Activated CD4-positive, alpha-beta T cell treated with anti-CD3 and anti-CD28 coated beads for 1 hour (primary cell): ENCODE data around the gene PODN.

Experiments used
- DNase-seq: peaks from one replicate; pipeline ENCODE4 v3.0.0-alpha.2; 2020

The PODN gene

DNA sequence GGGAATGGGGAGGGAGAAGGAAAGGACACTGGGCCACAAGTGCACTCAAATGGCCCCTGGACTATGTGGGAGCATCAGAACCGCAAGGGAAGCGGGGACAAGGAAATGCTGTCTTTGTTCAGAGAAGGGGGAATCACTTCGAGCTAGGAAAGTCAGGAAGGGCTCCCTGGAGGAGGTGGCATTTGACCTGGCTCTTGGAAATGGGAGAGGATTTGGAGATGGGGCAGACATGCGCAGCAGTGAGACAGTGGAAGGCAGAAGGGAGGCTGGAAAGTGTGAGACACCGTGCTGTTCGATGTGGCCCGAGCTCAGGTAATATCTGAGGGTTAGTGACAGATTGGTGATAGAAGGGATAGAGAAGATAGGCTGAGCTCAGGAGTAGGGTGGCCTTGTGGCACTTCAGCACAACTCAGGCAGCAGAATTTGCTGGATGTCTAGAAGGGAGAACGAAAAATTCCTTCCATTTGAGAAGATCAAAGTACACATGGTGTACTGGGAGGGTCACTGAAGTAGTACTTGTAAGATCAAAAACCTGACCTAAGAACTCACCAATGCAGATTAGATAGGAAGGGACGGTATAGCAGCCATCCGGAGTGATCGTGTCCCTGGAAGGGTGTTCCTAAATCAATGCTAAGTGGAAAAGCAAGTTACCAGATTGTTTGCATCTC is 55.1 kb downstream of the PODN start:
- DNase-seq = no peak

DNA sequence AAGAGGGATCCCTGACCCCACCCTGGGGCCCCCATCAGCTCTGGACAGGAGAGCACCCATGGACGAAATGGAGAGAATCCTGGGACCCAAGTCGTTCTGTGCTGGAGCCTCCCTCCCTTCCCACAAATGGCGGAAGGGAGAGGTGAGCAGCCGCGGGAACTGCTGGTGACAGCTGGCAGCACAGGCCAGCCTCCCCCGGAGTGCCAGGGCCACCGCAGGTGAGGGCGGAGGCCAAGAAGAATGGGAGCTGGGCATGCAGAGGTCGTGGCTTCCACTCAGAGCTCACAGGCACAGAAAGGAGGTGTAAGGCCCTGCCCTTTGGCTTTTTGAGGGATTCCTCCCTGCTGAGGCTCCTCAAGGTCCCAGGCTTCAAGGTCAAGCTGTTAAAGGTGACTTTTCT is 55.8 kb downstream of the PODN start:
- DNase-seq = no peak

DNA sequence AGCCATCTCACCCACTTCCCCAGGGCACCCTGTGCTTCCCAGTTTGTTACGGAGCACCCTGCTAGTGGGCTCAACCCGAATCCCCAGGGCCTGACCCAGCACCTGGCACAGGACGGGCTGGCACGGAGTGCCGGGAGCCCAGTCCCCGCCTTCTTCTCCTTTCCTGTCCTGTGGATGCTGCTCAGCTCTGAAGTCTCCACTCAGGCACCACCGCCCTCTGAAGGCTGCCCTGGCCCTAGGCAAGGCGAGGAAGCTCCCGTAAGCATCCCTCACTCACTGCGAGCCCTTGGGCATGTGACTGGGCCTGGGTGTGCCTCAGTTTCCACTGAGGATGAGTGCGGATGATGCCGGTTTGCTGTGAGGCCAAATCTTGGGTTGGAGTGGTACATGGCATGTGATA is 58.6 kb downstream of the PODN start:
- no peak for DNase-seq

DNA sequence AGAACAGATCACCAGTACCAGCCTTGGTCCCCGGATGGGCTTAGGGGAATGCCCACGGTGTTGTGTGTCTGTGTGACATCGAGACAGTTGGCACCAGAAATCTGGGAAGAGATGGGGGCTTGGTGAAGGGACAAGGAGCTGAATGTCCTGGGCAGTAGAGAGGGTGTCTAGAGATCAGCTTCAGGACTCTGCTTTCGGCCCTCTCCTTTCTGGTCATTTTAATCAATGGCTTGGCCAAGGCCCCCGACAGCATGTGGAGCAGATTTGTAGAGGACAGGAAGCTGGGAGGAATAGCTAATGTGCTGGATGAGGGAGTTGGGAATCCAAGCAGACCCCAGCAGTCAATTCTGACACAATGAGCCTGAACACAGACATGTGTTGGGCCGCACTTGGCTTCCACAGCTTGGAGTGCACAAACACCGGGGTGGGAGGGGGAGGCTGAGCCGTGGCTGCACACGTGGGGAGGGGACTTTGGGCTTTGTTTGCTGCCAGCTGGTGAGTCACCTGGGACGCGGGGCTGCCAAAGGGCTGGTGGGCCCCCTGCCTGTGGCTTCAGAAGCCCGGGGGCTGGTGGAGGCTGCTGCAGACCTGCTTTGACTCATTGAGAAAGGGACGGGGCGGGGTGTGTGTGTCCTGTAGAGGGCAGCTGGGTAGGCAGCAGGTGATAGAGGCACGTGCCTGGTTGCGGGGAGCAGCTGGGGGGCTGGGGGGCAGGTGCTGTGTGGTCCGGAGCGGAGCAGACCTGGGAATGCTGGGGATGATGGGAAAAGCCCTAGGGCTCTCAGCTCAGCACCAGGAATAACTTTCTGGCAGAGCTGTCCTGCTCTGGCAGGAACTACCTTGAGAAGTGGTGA is 59.5 kb downstream of the PODN start:
- DNase-seq = no peak

DNA sequence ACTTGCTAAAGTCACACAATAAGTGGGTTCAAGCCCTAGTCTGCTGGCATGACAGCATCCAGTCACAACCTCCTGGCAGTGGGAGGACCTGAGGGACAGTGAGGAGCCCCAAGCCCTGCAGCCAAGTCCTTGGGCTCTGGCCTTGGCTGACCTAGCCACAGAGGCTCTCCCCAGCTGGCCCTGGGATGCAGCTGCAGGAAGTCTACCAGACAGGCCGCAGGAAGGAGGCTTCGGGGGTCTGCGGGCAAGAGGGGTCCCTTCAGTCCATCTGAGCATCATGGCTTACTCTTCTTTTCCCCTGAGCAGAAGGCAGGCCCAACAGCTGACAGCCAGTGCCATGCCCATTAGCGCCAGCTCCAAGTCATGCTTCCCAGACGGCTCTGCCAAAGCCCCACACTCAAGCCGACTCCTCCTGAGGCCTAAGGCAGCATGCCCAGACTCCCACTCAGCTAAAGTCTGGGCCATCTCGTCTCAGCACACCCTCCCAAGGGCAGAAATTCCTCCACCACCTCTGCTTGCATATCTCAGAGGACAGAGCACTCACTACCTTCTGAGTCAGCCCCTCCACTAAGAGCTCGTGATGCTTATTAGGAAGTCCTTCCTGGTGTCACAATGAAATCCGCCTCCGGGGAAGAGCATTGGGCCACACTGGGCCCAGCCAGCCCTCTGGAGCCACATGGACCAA is 60.3 kb downstream of the PODN start:
- no peak for DNase-seq

DNA sequence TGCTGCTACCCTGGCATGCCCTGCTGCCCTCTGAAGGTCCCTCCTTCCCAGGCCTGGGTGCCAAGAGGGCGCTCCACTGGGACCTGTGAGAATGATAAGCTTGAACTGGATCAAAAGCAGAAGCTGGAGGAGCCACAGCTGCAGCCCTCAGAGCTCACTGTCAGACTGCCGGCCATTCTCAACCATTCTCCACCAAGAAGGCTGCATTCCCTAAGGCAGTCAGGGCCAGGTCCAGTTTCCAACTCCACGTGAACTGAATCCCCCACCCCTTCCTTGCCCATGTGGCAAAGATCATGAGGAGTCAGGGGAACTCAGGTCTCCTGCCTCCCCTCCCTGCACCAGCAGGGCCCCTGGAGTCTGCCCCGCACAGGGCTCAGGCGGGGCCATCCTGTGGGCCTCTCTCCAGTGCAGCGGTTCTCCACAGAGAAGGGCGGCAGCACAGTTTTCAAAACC is 61.0 kb downstream of the PODN start:
- DNase-seq = no peak

DNA sequence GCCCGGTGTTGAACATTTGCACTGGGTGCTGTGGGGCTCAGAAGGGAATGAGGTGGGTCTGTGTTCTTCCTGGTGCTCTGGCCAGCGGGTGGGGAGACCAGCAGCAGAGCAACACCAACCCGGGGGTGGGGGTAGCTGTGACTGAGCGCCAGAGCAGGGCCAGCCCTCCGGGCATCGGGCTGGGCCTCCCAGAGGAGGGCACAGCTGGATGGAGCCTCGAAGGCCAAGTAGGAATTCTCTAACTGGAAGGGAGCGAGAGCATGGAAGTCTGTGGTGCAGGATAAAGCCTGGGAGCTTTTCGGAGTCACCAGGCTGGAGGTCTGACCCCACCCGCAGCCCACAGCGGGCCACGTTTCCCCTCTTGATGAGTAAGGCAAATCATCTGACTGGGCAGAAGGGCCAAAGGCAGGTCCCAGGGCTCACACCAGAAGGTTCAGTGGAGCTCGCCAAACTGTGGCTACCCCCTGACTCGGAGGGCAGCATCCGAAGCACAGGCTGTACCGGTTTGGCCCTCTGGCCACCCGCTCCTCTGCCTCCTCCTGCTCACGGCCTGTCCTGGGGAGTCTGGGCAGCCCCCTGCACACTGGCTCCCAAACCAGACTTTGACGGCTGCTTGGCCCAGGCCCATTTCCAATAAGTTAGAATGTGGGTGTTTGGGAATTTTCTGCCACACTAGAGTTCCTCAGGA is 61.6 kb downstream of the PODN start:
- DNase-seq = no peak

DNA sequence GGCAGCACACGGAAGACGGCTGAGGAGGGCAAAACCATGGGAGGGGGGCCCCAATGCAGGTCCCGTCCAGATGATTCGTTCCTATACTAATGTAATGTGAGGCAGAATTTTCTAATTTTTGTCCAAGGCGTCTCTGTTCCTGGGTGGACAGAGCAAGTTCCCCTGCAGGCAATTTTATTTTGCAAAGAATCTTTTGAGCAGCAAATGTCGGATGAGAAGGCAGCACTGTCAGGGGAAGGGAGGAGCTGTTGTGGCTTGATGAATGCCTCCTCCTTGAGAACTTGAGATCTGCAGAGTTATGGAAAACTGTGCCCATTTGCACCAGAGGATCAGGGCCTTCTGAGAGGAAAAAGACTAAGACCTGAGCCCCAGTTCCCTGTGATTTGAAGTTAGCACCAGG is 63.1 kb downstream of the PODN start:
- DNase-seq = no peak

DNA sequence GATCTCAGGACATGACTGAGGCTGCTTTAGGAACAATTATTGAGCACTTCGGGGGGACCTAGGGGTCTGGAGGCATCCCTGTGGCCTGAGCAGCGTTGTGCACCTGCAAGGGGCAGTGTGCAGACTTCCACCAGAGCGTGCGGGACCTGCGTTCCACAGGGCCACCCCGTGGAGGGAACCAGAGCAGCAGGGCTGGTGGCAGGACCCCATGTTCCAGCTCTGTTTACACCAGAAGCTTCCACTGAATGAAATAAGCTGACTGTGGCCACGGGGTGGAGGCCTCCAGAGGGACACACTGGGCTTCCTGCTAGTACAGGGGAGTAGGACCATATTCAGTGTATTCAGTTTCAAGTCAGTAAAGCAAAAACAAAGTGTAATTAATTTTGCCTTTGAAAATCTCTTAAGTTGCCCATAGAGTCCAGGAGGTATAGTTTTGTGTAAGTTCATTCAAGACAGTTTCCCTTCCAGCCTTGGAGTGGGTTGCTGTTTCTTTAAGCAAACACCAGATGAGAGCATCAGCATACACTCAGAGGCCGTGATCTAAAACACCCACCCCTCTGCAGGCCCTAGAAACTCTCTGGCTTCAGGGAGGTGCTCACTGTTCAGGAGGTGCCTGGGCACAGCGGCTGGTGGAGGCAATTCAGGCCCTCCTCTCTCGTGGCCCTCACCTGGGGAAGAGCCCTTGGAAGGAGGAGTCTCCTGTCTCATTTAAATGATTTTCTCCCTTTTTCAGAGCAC is 63.8 kb downstream of the PODN start:
- DNase-seq = no peak

DNA sequence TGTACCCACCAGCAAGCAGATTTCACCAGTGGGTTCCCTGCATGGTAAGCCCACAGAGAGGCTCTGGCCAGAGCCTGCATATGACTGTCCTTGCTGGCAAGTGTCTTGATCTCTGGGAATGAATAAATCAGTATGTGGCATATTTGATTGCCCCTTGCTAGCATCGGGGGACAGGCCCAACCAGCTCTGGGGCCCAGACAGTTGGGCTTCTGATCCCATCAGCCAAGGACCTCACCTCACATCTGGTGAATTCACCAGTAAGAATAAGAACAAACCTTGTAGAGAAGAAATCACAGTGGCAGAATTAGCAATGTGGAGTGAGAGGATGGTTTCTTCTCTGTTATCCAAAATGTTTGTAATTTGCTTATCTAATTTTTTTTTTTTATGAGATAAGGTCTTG is 64.5 kb downstream of the PODN start:
- no peak for DNase-seq

DNA sequence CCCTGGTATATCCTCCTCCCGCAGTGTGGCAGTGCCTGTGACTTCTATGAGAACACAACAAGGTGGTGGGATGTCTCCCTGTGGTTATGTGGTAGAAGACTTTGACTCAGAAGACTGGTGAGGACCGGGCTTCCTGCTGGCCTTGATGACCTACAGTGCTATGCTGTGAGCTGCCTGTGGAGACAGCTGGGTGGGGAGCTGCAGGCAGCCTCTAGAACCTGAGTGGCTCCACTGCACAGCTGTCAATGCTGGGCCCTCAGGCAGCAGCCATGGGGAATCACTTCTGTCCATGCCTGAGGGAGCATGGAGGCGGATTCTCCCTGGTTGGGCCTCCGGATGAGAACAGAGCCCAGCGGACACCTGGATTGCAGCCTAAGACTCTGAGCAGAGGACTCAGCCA is 65.5 kb downstream of the PODN start:
- no peak for DNase-seq

DNA sequence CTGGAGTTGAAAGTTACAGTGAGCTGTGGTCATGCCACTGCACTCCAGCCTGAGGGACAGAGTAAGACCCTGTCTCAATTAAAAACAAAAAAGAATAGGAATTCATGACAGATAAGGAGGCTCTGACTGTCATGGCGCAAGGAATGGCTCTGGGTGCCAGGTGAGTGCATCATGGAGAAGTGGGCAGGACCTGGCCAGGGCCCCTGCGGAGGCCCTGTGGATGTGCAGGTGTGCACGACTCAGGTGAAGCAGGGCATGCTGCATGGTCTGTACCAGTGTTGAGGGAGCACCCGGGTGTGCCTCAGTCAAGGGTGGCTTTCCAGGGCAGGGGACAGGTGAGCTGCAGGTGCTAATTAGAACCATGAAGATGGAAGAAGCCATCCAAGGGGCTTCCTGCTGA is 66.4 kb downstream of the PODN start:
- DNase-seq = no peak

DNA sequence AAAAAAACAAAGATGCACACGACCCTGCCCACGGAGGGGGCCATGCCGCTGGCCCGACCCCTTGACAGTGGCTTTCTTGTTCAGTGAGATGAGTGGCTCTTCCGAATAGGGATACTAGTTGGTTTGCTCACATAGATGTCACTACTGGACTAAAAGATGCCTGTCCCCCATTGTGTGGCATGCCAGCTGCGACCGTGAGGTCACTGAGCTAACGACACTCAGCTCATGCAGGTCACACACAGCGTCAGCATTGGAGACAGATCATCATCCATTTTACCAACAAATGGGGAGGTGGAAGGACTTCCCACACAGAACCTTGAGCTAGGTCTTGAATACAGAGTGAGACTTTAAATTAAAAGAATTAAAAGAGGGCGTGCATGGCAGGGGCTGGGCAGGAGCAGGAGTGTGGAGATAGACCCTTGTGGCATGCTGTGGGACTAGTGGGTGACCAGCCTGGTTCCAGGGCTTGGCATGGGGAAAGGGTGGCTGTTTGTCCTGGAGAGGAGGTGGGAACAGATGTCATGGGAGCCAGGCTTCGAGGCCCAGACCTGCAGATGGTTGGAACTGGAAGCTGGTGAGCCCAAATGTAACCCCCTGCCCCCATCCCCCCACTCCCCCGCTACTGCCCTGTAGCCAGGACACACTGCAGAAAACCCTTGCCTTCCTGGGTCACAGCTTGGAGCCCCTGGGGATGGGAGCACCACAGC is 68.0 kb downstream of the PODN start:
- no peak for DNase-seq

DNA sequence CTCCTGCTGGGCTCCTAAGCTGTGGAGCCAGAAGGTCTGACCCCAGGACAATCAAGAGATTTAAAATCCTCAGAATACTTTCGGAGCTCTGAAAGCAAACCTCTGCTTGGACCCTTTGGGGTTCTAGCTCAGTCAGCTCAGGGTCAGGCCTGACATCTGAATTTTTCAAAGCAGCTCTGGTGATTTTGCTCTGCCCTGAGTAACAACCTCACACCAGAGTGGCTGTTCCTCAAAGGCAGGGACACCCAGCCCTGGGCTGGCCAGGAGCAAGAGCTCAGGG is 68.5 kb downstream of the PODN start:
- no peak for DNase-seq

DNA sequence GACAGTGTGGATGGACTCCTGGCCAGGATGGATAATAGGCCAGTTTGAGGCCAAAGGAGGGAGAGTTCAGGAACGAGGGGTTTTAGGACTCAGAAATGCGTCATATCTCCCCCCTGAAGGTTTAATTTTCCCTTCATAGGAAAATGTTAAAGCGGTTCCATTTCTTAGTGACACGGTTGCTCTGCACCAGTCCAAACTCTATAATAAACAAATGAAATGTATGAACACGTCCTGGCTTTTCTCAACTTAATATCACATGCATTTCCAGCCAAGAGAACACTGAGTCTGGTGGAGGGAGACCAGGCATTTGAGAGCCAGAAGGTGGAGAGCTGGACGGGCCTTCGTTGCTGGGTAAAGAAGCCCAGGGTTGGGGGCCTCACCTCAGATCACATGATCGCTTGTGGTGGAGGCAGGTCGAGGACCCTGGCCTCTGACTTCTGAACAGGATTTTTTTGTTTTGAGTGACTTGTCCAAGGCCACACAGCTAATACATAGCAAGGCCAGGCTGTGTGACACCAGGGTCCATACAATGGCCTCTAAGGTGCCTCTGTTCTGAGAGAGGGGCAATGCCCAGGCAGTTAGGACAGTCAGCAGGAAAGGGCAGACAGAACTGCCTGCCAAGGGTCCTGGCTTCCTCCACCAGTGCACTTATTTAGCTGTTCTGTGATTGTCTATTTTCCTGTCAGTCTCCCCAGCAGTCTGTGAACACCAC is 69.0 kb downstream of the PODN start:
- no peak for DNase-seq

DNA sequence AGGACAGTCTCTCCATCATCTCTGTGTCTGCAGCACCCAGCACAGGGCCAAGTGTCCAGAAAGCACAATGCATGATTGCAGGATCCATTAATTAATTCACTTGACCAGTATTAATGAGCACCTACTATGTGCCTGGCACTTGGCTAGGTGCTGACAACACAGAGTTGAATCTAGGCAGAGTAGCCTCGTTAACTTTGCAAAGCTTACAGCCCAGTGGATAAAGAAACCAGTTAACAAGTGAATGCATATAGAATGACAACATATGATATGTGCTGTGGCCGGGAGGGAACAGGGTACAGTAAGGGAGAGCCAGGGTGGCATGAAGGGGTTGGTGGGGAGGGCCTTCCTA is 69.6 kb downstream of the PODN start:
- no peak for DNase-seq

DNA sequence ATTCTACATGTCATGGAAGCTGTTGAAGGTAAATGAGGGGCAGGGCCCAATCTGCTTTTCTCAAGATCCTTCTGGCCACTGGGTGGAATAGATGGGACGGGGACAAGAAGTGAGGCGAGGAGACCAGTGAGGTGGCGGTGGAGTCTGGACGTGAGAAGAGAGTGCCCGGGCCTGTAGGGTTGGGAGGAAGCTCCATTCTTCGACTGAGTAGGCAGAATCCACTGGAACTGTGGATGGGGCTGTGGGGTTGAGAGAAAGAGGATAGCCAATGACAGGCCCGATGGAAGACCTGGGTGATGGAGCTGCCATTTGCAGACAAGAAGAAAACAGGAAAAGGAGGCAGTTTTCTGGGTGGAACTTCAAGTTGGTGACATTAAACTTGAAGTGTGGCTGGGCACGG is 70.2 kb downstream of the PODN start:
- no peak for DNase-seq

DNA sequence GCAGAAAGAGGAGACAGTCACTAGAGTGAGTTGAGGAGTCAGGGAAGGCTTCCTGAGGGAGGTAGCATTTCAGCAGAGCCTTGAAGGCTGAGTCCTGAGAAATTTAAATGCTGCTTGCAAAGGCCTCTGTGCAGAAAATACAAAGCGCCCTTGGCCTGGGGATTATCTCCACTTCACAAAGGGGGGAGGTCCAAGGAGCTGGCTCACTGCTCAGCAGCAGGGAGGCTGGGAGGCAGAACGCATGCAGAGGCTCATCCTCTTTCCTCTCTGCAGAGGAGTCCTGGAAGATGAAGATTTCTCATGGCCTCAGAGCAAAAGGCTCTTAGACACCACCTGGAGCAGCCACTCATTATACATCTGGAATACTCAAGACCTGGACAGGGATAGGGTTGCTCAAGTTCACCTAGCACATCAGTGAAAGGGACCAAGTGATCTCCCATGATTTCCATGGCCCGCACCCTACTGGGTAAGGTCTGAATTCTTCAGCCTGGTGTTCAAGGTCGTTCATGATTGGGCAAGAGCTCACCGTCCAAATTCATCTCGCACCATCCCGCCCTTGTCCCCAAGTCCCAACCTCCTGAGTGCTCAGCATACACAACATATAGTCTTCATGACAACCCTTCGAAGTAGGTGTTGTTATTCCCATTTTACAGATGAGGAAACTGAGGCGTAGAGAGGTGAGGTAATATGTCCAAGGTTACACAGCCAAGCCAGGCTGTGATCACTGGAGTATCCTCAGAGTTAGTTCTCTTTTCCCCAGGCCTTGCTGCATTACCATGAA is 71.4 kb downstream of the PODN start:
- DNase-seq = no peak

DNA sequence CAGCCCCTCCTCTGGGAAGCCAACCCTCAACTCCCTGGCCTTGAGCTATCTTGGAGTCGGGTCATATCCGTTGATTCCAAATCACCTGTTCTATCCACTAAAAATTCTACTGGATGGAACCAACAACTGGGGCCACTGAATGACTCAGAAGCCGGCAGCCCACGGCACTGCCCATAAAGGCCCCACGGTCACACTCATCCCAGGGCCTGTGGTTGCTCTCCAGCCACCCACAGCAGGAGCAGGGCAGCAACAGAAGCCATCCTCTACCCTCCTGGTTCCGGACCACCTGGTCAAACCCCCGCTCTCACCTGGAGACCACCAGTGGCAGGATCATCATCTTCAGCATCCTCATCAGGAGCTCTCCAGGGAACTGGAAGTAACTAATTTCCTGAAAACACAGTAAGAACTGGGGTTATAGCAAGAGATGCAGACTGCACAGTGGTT is 72.1 kb downstream of the PODN start:
- no peak for DNase-seq
